ENCODE data around the gene KCNC4. TPM values are rescaled to one million over a fixed set of nuclear protein-coding genes. Genes with fewer than 3 reads are reported as not detected.

Gene KCNC4
- total RNA-seq, 1 experiment from 2014 or later: 0.24 TPM

- no peak overlapping the region for H3K4me3 ChIP-seq (ENCODE audit: low read depth, low read length, poor library complexity, severe bottlenecking)
- H3K27me3 ChIP-seq (replicated peaks; ENCODE audit: insufficient read depth, low read depth, low read length, poor library complexity): peaks cover 10% of the 10 kb centered on the region
- H3K4me1 ChIP-seq (ENCODE audit: insufficient read depth, low read length, poor library complexity, severe bottlenecking): no peaks in the 10 kb centered on the region
- H3K36me3 ChIP-seq (ENCODE audit: insufficient read depth, low read length, poor library complexity, severe bottlenecking): no peaks in the 10 kb centered on the region
- BruUV-seq (replicated peaks): no TSS peak
- ChIA-PET CTCF (no interaction called here), POLR2A (ENCODE audit: low non-redundant PET) (no interaction called here)
- DNase-seq (ENCODE audit: low spot score): no peak
- no peaks in the 10 kb centered on the region for H3K9me3 ChIP-seq (ENCODE audit: low read depth, low read length, poor library complexity, severe bottlenecking)
- H3K27ac ChIP-seq (ENCODE audit: low read depth, low read length, poor library complexity, severe bottlenecking): no peak overlapping the region
- intact Hi-C loops (cut with micrococcal nuclease; ENCODE audit: unreplicated experiment): no loop called here
- TF ChIP-seq CTCF (conservative IDR thresholded peaks at IDR 0.05; ENCODE audit: low read depth, low read length): no peak
- TF ChIP-seq EZH2 (IDR thresholded peaks at IDR 0.05; ENCODE audit: borderline replicate concordance, low read depth, low read length, poor library complexity, severe bottlenecking): no peak
Observed at GRCh38 chr1:110254604-110255391, 44.7 kb downstream of the KCNC4 start.

- intact Hi-C loops (cut with micrococcal nuclease; ENCODE audit: unreplicated experiment): no loop called here
- ChIA-PET POLR2A (ENCODE audit: low non-redundant PET) (no interaction called here), CTCF (interaction anchor here (0.9 kb wide), 1 partner anchor 48 kb away, joined by 4 read pairs; no protein-coding TSS in a partner anchor)
- BruUV-seq (replicated peaks): no TSS peak
- Histone ChIP-seq H3K27me3 (replicated peaks; ENCODE audit: insufficient read depth, low read depth, low read length, poor library complexity) (peaks cover 16% of the 10 kb centered on the region), H3K4me1 (ENCODE audit: insufficient read depth, low read length, poor library complexity, severe bottlenecking) (no peaks in the 10 kb centered on the region), H3K9me3 (ENCODE audit: low read depth, low read length, poor library complexity, severe bottlenecking) (no peaks in the 10 kb centered on the region), H3K27ac (ENCODE audit: low read depth, low read length, poor library complexity, severe bottlenecking) (no peak overlapping the region), H3K4me3 (ENCODE audit: low read depth, low read length, poor library complexity, severe bottlenecking) (no peak overlapping the region), H3K36me3 (ENCODE audit: insufficient read depth, low read length, poor library complexity, severe bottlenecking) (no peaks in the 10 kb centered on the region)
- TF ChIP-seq CTCF (conservative IDR thresholded peaks at IDR 0.05; ENCODE audit: low read depth, low read length) (no peak), EZH2 (IDR thresholded peaks at IDR 0.05; ENCODE audit: borderline replicate concordance, low read depth, low read length, poor library complexity, severe bottlenecking) (no peak)
- DNase-seq (ENCODE audit: low spot score): no peak
Observed at GRCh38 chr1:110255392-110255787, 45.3 kb downstream of the KCNC4 start.

GRCh38 chr1:110258734-110259133, 48.6 kb downstream of the KCNC4 start:
- ChIA-PET POLR2A (ENCODE audit: low non-redundant PET) (no interaction called here), CTCF (no interaction called here)
- H3K27ac ChIP-seq (ENCODE audit: low read depth, low read length, poor library complexity, severe bottlenecking): no peak overlapping the region
- DNase-seq (ENCODE audit: low spot score): no peak
- no peak overlapping the region for H3K4me3 ChIP-seq (ENCODE audit: low read depth, low read length, poor library complexity, severe bottlenecking)
- H3K27me3 ChIP-seq (replicated peaks; ENCODE audit: insufficient read depth, low read depth, low read length, poor library complexity): peaks cover 35% of the 10 kb centered on the region
- no peaks in the 10 kb centered on the region for H3K4me1 ChIP-seq (ENCODE audit: insufficient read depth, low read length, poor library complexity, severe bottlenecking)
- H3K9me3 ChIP-seq (ENCODE audit: low read depth, low read length, poor library complexity, severe bottlenecking): no peaks in the 10 kb centered on the region
- no TSS peak for BruUV-seq (replicated peaks)
- no peaks in the 10 kb centered on the region for H3K36me3 ChIP-seq (ENCODE audit: insufficient read depth, low read length, poor library complexity, severe bottlenecking)
- TF ChIP-seq CTCF (conservative IDR thresholded peaks at IDR 0.05; ENCODE audit: low read depth, low read length): no peak
- no peak for TF ChIP-seq EZH2 (IDR thresholded peaks at IDR 0.05; ENCODE audit: borderline replicate concordance, low read depth, low read length, poor library complexity, severe bottlenecking)
- intact Hi-C loops (cut with micrococcal nuclease; ENCODE audit: unreplicated experiment): no loop called here
